Measurements from ENCODE around the gene GPR45. TPM values are rescaled to one million over a fixed set of nuclear protein-coding genes. Genes with fewer than 3 reads are reported as not detected.

The GPR45 gene
- total RNA-seq, 8 experiments from 2014 or later, result 0.29 to 1.8 (median 0.87) TPM; not detected in 1

DNA sequence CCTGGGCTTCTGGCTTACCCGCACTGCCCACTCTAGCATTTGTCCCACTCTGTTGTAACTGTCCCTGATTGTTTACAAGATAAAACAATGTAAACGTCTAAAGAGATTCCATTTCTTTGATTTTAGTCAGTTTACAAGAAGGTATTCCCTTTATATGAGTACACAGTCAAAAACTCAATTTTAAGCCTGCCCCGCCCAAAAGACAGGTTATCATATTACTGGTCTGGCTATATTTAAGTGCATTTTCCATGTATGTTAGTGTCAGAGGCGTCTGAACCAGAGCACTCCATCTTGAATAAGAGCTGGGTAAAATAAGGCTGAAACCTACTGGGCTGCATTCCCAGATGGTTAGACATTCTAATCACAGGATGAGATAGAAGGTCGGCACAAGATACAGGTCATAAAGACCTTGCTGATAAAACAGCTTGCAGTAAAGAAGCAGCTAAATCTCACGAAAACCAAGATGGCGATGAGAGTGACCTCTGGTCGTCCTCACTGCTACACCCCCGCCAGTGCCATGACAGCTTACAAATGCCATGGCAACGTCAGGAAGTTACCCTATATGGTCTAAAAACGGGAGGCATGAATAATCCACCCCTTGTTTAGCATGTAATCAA, 15.0 kb downstream of the GPR45 start:
- 49 to 81% (median 71%) methylated on average over 3 to 11 of the region's 11 CpGs; no CpG with 5 or more reads in 2 of the 10 experiments for WGBS, 10 experiments
- in situ Hi-C loops (cut with MboI; ENCODE audit: low pct_unique_long_range_greater_than_20kb in 2 of 9, low sequenced_read_pairs in 9 of 9, unreplicated experiment in 9 of 9), result no loop called here
- ATAC-seq (replicated peaks in 6 of 8), result no peak

DNA sequence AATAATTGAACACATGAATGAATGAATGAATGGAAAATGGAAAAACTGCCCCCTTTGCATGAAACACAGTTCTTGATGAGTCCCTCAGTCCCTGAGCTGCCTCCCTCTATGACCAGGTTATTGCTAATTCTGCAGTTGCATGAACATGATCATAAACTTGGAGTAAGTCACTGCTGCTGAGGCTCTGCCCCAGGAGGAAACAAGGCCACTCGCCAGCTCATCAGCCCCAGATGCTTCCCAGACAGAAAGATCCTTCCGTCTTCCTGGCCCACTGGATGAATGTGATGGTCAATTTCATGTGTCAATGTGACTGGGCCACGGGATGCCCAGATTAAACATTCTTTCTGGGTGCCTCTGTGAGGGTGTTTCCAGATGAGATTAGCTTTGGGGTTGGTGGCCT, 16.4 kb downstream of the GPR45 start:
- Histone ChIP-seq H3K27ac (no peak overlapping the region), H3K4me1 (replicated peaks in 1 of 2) (peaks cover 0 to 5% of the 10 kb centered on the region in 2 donors), H3K4me3 (no peak overlapping the region)
- 83 to 100% (median 93%) methylated on average over 1 to 3 of the region's 3 CpGs; no CpG with 5 or more reads in 6 of the 10 experiments for WGBS, 10 experiments
- in situ Hi-C loops (cut with MboI; ENCODE audit: low pct_unique_long_range_greater_than_20kb in 2 of 9, low sequenced_read_pairs in 9 of 9, unreplicated experiment in 9 of 9), result no loop called here
- ATAC-seq (replicated peaks in 6 of 8), result no peak

More for the DNA sequence above, 15.0 kb downstream of the GPR45 start:
- no peaks in the 10 kb centered on the region for H3K4me1 ChIP-seq (replicated peaks in 1 of 2)
- H3K27ac ChIP-seq, result no peak overlapping the region
- no peak overlapping the region for H3K4me3 ChIP-seq

DNA sequence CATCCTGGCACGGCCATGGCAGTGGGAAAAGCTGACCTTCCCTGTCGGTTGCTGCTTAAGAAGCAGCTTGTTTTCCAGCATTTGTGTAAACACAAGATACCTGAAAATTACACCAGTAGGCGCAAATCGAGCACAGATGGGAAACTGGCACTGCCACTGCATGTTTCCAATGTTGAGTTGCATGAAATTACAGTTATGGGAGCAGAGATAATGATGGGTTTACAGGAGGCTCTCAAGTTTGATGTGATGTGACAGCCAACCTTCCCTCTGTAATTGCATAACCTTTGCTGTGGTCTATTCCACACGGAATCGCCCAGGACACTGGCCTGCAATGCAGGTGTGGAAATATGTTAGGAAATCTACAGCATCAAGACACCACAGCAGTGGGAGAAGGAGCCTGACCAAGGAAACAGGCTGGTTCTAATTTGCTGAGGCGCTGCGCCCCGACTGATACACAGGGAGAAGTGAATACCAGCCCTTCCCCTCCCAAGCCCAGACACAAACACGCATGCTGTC, 17.4 kb downstream of the GPR45 start:
- ATAC-seq (replicated peaks in 6 of 8), result no peak
- in situ Hi-C loops (cut with MboI; ENCODE audit: low pct_unique_long_range_greater_than_20kb in 2 of 9, low sequenced_read_pairs in 9 of 9, unreplicated experiment in 9 of 9), result no loop called here
- Histone ChIP-seq H3K27ac (no peak overlapping the region), H3K4me1 (replicated peaks in 1 of 2) (peaks cover 0 to 8% of the 10 kb centered on the region in 2 donors), H3K4me3 (no peak overlapping the region)
- WGBS, 10 experiments, result 32 to 94% (median 82%) methylated on average over 2 to 8 of the region's 10 CpGs; no CpG with 5 or more reads in 1 of the 10 experiments

DNA sequence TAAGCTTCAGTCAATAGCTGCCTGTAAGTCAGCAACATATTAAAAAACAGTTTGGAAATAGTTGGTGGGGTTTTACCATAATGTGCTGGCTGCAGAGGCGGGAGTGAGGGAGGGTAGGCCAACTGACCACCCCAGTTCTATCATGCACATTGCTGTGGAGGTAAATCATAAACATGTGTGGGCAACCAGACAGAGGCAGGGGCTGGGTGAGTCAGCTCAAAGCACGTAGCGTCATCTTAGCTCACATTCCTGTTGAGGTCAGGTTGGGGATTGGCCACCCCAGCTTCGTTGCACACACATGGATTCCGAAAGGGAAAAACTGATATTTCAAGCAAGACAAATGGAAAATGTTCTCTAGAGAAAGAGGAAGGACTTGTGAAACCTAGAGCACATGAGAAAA, 19.5 kb downstream of the GPR45 start:
- peak in 4 of 8 experiments; percentile 57 to 91 (median 86) for ATAC-seq (replicated peaks in 6 of 8)
- 0 to 95% (median 49%) methylated on average over 3 to 4 of the region's 5 CpGs; no CpG with 5 or more reads in 4 of the 10 experiments for WGBS, 10 experiments
- Histone ChIP-seq H3K4me3 (no peak overlapping the region), H3K4me1 (replicated peaks in 1 of 2) (peaks cover 0 to 8% of the 10 kb centered on the region in 2 donors), H3K27ac (no peak overlapping the region)
- in situ Hi-C loops (cut with MboI; ENCODE audit: low pct_unique_long_range_greater_than_20kb in 2 of 9, low sequenced_read_pairs in 9 of 9, unreplicated experiment in 9 of 9), result no loop called here

DNA sequence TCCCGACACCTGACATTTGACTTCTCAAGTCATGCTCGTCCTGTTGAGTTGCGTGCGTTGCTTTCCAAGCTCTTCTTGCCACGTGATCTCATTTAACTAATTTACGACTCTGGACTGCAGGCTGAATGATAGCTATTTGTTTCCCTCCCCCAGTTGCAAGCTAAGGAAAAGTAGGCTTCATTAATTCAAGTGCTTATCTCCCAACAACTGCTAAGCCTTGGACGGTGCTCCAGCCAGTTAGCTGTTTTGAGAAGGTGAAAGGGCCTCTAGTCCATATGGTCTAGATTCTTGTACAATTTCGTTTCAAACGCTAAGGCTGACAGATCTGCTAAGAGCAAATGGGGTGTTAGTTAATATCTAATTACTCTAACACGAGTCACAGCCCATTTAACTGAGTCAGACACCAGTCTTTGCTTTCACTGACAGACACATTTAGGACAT, 21.1 kb downstream of the GPR45 start:
- Histone ChIP-seq H3K4me1 (replicated peaks in 1 of 2) (peaks cover 0 to 8% of the 10 kb centered on the region in 2 donors), H3K4me3 (no peak overlapping the region), H3K27ac (no peak overlapping the region)
- WGBS, 10 experiments, result 21 to 81% (median 47%) methylated on average over 1 to 10 of the region's 10 CpGs; no CpG with 5 or more reads in 1 of the 10 experiments
- in situ Hi-C loops (cut with MboI; ENCODE audit: low pct_unique_long_range_greater_than_20kb in 2 of 9, low sequenced_read_pairs in 9 of 9, unreplicated experiment in 9 of 9), result no loop called here
- ATAC-seq (replicated peaks in 6 of 8), result peak in 5 of 8 experiments; percentile 76 to 89 (median 82)

DNA sequence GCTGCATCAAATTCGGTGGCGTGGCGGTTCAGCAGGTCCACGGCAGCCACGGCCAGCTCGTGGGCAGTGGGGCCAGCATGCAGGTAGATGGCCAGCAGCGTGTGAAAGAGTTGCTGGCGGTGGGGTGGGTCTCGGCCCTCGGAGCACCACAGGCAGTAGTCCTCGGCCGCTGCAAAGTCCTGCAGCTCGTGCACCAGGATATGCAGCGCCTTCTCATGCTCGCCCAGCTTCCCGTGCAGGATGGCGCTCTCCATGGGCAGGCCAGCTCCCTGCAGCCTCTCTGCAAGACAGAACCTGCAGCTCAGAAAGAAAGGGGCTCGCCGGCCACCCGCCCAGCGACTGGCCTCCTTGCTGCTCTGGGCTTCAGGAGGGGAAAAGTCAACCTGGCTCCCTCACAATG, 27.9 kb downstream of the GPR45 start:
- in situ Hi-C loops (cut with MboI; ENCODE audit: low pct_unique_long_range_greater_than_20kb in 2 of 9, low sequenced_read_pairs in 9 of 9, unreplicated experiment in 9 of 9), result no loop called here
- ATAC-seq (replicated peaks in 6 of 8), result no peak
- 70 to 100% (median 90%) methylated on average over 2 to 12 of the region's 21 CpGs; no CpG with 5 or more reads in 7 of the 10 experiments for WGBS, 10 experiments
- no peaks in the 10 kb centered on the region for H3K4me1 ChIP-seq (replicated peaks in 1 of 2)
- no peak overlapping the region for H3K4me3 ChIP-seq
- no peak overlapping the region for H3K27ac ChIP-seq

DNA sequence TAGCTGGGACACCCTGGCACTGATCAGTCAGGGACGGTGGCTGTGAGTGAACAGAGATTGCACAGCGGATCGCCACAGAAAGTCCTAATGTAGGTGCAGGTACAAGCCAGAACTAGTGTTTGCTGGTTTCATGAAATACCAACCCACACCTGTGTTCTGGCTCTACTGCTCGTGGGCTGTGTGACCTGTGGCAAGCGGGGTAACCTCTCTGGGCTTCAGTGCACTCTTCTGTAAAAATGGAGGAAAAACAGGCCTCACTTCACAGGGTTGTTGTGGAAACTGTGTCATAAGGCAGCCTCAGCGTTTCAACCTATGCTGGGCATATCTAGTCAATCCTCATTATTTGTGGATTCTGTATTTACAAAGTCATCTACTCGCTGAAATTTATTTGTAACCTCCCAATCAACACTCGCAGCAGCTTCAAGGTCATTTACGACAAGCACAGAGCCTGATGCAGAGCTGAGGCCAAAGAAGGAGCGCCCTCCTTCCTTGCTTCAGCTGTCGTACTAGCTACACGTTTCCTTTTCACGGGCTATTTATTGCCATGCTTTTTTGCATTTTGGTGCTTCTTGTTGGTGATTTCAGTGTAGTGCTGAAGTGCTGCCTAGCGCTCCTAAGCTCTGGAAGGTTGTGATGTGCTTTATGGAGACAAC, 30.0 kb downstream of the GPR45 start:
- H3K27ac ChIP-seq, result no peak overlapping the region
- in situ Hi-C loops (cut with MboI; ENCODE audit: low pct_unique_long_range_greater_than_20kb in 2 of 9, low sequenced_read_pairs in 9 of 9, unreplicated experiment in 9 of 9), result no loop called here
- 72 to 100% (median 92%) methylated on average over 1 to 14 of the region's 14 CpGs; no CpG with 5 or more reads in 1 of the 10 experiments for WGBS, 10 experiments
- H3K4me1 ChIP-seq (replicated peaks in 1 of 2), result no peaks in the 10 kb centered on the region
- ATAC-seq (replicated peaks in 6 of 8), result no peak
- H3K4me3 ChIP-seq, result no peak overlapping the region

DNA sequence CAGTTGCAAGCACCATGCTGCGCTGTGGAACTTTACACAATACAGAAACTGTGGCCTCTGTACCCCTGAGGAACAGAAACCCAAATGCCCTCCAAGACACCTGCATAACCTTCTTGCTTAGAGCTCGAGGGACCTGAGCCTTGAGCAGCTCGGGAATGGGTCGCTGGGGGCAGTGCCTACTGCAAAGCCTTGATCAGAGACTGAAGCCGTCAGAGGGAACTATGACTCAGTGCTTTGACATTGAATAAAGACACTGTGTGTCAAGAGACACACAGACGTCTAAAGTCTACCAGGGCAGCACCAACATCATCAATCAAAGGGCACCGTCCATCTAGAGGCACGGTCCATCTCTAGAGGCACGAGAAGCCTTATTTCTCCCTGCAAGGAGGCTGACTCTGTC, 30.6 kb downstream of the GPR45 start:
- in situ Hi-C loops (cut with MboI; ENCODE audit: low pct_unique_long_range_greater_than_20kb in 2 of 9, low sequenced_read_pairs in 9 of 9, unreplicated experiment in 9 of 9), result no loop called here
- Histone ChIP-seq H3K27ac (no peak overlapping the region), H3K4me3 (no peak overlapping the region), H3K4me1 (replicated peaks in 1 of 2) (no peaks in the 10 kb centered on the region)
- 50 to 100% (median 95%) methylated on average over 1 to 5 of the region's 9 CpGs; no CpG with 5 or more reads in 2 of the 10 experiments for WGBS, 10 experiments
- peak in 1 of 8 experiments; percentile 23 for ATAC-seq (replicated peaks in 6 of 8)

DNA sequence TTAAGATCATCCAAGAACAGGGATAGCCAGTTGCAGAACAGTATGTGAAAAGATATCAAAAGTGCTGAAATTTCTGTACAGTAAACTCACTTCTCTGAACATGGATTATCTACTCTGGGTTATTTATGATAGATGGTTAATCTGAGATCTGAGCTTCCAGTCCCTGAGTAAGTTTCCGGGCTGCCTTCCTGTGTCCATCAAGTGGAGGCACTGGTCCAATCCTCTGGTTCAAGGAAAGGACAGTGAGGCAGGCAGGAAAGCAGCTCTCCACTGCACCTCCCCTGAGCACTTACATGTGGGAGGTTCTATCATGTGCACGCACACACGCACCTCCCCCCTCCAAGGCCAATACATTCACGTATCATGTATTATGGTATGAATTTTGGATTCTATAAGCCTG, 32.5 kb downstream of the GPR45 start:
- 79 to 100% (median 100%) methylated on average over 1 to 4 of the region's 4 CpGs; no CpG with 5 or more reads in 6 of the 10 experiments for WGBS, 10 experiments
- in situ Hi-C loops (cut with MboI; ENCODE audit: low pct_unique_long_range_greater_than_20kb in 2 of 9, low sequenced_read_pairs in 9 of 9, unreplicated experiment in 9 of 9), result no loop called here
- H3K4me3 ChIP-seq, result no peak overlapping the region
- H3K4me1 ChIP-seq (replicated peaks in 1 of 2), result no peaks in the 10 kb centered on the region
- H3K27ac ChIP-seq, result no peak overlapping the region
- ATAC-seq (replicated peaks in 6 of 8), result no peak

DNA sequence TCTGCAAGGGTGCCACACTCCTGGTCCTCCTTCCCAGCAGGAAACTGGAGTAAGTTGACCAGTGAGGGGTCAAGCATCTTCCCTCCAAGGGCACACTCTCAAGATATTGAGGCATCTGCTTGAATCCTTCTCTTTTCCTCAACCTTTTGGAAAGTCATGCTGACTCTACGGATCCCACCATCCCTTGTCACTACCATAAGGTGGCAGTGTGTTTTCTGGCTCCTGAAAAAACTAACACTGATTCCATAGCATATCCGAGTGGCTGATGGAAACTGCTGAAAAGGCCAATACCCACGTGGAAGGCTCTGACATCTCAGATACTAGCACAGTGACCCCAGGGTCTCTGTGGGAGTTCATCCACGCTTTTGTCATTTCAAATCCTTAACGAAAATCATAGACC, 37.1 kb downstream of the GPR45 start:
- Histone ChIP-seq H3K4me3 (no peak overlapping the region), H3K4me1 (replicated peaks in 1 of 2) (no peaks in the 10 kb centered on the region), H3K27ac (no peak overlapping the region)
- in situ Hi-C loops (cut with MboI; ENCODE audit: low pct_unique_long_range_greater_than_20kb in 2 of 9, low sequenced_read_pairs in 9 of 9, unreplicated experiment in 9 of 9), result no loop called here
- no peak for ATAC-seq (replicated peaks in 6 of 8)
- 51 to 92% (median 83%) methylated on average over 1 to 4 of the region's 5 CpGs; no CpG with 5 or more reads in 2 of the 10 experiments for WGBS, 10 experiments

DNA sequence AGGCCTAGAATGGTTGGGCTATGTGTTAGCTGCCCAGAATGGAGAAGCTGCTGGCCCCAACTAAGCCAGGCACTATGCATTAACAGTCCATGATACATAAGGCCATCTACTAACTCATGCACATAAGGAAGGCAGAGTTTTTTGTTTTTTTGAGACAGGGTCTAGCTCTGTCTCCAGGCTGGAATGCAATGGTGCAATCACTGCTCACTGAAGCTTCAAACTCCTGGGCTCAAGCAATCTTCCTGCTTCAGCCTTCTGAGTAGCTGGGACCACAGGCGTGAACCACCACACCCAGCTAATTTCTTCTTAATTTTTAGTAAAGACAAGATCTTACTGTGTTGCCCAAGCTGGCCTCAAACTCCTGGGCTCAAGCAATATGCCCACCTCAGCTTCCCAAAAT, 37.6 kb downstream of the GPR45 start:
- Histone ChIP-seq H3K4me1 (replicated peaks in 1 of 2) (no peaks in the 10 kb centered on the region), H3K4me3 (no peak overlapping the region), H3K27ac (no peak overlapping the region)
- in situ Hi-C loops (cut with MboI; ENCODE audit: low pct_unique_long_range_greater_than_20kb in 2 of 9, low sequenced_read_pairs in 9 of 9, unreplicated experiment in 9 of 9), result no loop called here
- no peak for ATAC-seq (replicated peaks in 6 of 8)
- WGBS, 10 experiments, result 80 to 100% methylated on average over 1 of the region's 1 CpG; no CpG with 5 or more reads in 8 of the 10 experiments

DNA sequence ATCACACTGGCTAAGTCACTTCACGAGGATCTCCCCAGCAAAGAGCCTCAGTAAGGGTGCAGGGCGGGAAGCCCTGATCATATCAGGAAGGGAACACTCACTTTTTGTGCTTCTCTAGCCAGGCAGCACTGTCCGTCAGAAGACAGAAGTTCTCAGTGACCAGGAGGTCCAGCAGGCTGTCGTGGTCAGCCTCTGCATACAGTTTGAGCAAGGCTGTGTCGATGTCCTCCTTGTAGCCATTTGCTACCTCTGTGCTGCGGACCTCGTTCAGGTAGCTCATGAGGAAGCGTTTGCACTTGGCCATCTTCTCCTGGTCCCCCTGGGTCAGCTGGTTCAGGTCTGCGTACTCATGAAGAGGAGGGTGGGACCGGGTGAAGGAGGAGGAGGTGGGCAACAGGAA, 38.7 kb downstream of the GPR45 start:
- in situ Hi-C loops (cut with MboI; ENCODE audit: low pct_unique_long_range_greater_than_20kb in 2 of 9, low sequenced_read_pairs in 9 of 9, unreplicated experiment in 9 of 9), result no loop called here
- no peak for ATAC-seq (replicated peaks in 6 of 8)
- H3K4me3 ChIP-seq, result no peak overlapping the region
- H3K27ac ChIP-seq, result no peak overlapping the region
- H3K4me1 ChIP-seq (replicated peaks in 1 of 2), result no peaks in the 10 kb centered on the region
- 67 to 100% (median 92%) methylated on average over 1 to 8 of the region's 10 CpGs; no CpG with 5 or more reads in 2 of the 10 experiments for WGBS, 10 experiments

DNA sequence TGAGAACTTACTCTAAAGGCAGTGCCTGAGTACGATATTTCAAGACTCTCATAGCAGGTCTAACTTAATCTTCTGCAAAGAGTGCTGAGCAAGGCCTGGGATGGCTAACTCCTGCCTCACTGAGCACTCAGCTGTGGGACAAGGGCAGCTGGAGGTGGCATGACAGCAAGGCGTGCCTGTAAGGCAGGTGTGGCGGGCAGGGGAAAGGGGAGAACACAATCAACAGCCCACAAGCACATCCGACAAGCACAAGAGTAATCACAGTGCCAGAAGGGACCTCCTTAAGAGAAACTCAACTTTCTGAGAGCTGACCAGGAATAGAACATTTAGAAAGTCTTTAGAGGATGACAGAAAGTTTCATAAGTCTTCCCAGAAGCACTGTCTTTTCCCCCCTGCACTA, 42.0 kb downstream of the GPR45 start:
- ATAC-seq (replicated peaks in 6 of 8), result no peak
- WGBS, 10 experiments, result 80 to 100% (median 100%) methylated on average over 1 to 2 of the region's 4 CpGs; no CpG with 5 or more reads in 2 of the 10 experiments
- Histone ChIP-seq H3K4me3 (no peak overlapping the region), H3K4me1 (replicated peaks in 1 of 2) (no peaks in the 10 kb centered on the region), H3K27ac (no peak overlapping the region)
- in situ Hi-C loops (cut with MboI; ENCODE audit: low pct_unique_long_range_greater_than_20kb in 2 of 9, low sequenced_read_pairs in 9 of 9, unreplicated experiment in 9 of 9), result no loop called here
